Activated naive CD4-positive, alpha-beta T cell treated with anti-CD3 and anti-CD28 coated beads, Interleukin-2, amount 50 U/mL, for 24 hours (primary cell): Measurements from ENCODE around the gene COL13A1.
A peak's percentile ranks its signal among the peaks of the same experiment; 100 is the strongest.

Experiments
- H3K27ac Mint-ChIP-seq: one replicate; pipeline ENCODE4 v1.8.0; 2021; ENCODE audit warnings: mild to moderate bottlenecking, mixed read lengths
- H3K27me3 Mint-ChIP-seq: one replicate; pipeline ENCODE4 v1.8.0; 2021; ENCODE audit warnings: mixed read lengths
- H3K36me3 Mint-ChIP-seq: one replicate; pipeline ENCODE4 v1.8.0; 2021; ENCODE audit warnings: mixed read lengths
- H3K4me1 Mint-ChIP-seq: one replicate; pipeline ENCODE4 v1.8.0; 2021; ENCODE audit warnings: mixed read lengths
- H3K4me3 Mint-ChIP-seq: one replicate; pipeline ENCODE4 v1.8.0; 2021; ENCODE audit warnings: mild to moderate bottlenecking, mixed read lengths
- H3K9me3 Mint-ChIP-seq: one replicate; pipeline ENCODE4 v1.8.0; 2021; ENCODE audit warnings: mixed read lengths

COL13A1 gene

DNA sequence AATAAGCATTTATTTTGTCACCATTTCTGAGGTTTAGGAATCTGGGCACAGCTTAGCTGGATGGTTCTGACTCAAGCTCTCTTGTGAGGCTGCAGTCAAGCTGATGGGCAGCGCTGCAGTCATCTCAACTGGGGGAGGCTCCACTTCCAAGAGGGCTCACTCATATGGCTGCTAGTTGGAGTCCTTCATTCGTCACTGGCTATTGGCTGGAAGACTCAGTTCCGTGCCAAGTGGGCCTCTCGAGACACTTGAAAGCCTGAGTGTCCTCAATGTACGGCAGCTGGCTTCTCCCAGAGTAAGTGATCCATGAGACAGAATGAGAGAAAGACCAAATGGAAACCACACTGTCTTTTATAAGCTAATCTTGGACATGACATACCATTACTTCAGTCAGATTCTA is 21.6 kb upstream of the COL13A1 start:
- no peaks in the 10 kb centered on the region for H3K9me3 Mint-ChIP-seq
- H3K27me3 Mint-ChIP-seq: no peaks in the 10 kb centered on the region
- no peaks in the 10 kb centered on the region for H3K4me1 Mint-ChIP-seq
- H3K4me3 Mint-ChIP-seq: no peak overlapping the region
- H3K36me3 Mint-ChIP-seq: no peaks in the 10 kb centered on the region
- no peak overlapping the region for H3K27ac Mint-ChIP-seq

DNA sequence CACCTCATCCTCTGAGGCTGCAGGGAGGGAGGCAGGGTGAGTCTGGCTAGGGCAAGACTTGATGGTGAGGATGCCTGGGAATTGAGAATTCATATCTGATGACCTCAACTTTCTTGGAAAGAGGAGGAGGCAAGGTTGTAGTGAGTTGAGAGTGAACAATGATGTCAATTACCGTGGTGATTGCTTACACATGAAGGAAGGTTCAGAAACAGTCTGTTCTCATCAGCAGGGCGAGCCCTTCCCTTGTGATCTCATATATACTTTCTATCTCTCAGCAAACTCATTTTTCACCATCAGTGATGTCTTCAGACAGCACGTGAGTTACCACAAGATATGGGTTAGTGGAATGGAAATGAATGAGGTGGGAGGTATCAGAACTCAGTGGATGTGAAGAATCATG is 20.1 kb upstream of the COL13A1 start:
- H3K27me3 Mint-ChIP-seq: no peaks in the 10 kb centered on the region
- H3K9me3 Mint-ChIP-seq: no peaks in the 10 kb centered on the region
- H3K4me1 Mint-ChIP-seq: no peaks in the 10 kb centered on the region
- no peaks in the 10 kb centered on the region for H3K36me3 Mint-ChIP-seq
- H3K4me3 Mint-ChIP-seq: no peak overlapping the region
- H3K27ac Mint-ChIP-seq: no peak overlapping the region

DNA sequence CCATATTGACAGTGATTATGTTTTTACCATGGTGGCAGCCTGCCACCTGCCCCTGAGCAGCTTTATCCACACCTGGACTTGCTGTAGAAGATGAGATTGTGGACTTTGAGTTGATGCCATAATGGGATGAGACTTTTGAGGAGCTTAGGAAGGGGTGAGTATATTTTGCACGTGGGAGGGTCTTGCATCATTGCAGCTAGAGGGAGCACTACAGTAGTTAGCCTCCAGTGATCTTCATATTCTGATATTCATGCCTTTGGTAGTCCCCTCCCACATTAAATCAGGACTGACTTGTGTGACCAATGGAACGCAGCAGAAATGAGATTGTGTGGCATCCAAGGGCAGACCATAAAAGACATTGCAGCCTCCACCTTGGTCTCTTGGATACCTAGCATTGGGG is 18.2 kb upstream of the COL13A1 start:
- Mint-ChIP-seq H3K4me3 (no peak overlapping the region), H3K27ac (no peak overlapping the region), H3K4me1 (no peaks in the 10 kb centered on the region), H3K9me3 (no peaks in the 10 kb centered on the region), H3K36me3 (no peaks in the 10 kb centered on the region), H3K27me3 (no peaks in the 10 kb centered on the region)

DNA sequence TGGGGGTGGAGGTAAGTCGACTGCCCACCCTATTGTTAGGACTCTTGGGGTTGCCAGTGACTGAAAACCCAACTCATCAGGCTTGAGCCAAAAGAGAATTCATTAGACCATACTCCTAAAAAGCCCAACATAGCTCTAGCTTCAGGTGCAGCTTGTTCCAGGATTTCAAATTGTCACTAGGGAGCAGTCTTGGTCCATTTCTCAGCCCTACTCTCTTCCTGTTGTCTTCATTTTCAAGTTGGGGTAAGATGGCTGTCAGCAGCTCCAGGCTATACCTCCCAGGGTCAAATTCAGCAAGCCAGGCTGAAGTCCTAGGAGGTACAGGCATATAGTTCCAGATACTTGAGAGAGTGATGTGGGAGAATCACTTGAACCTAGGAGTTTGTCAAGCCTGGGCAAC is 14.9 kb upstream of the COL13A1 start:
- Mint-ChIP-seq H3K4me1 (no peaks in the 10 kb centered on the region), H3K9me3 (no peaks in the 10 kb centered on the region), H3K4me3 (no peak overlapping the region), H3K27ac (no peak overlapping the region), H3K36me3 (no peaks in the 10 kb centered on the region), H3K27me3 (no peaks in the 10 kb centered on the region)

DNA sequence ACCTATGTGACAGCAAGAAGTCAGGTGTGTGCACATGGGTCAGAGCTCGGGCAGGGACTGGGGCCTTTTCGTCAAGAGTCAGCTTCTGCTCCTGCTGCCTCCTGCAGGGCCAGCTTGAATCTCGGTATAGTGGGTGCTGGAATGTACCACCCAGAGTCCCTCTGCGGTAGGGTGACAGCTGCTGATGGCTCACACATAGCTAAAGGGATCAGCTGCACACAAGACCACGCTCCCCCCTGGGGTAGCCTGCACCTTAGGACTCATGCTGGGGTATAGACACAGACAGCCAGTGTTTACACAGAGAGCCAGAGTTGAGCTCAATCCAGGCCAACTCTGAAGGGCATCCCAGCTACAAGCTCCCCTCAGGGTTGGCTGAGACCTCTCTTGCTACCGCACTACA is 14.0 kb upstream of the COL13A1 start:
- no peaks in the 10 kb centered on the region for H3K36me3 Mint-ChIP-seq

DNA sequence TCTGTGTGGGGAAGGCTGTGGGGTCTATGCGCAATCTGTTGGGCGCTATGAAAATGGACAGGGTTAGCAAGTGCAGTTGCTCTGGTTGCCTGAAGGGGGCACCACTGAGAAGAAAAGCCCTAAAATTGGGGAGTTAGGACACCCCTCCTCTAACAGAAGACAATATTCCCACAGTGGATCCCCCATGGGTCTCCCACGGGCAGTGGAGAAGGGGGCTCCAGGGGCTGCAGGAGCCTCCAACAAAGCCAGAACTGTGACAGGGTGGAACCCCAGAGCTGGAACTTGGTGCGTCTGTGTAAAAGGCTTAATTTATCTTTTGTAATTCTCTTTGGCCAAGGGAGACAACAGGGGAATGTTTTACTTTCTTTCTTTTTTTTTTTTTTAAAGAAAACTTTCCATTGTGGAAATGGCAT is 12.5 kb upstream of the COL13A1 start:
- H3K36me3 Mint-ChIP-seq: no peaks in the 10 kb centered on the region

More for the DNA sequence above, 14.0 kb upstream of the COL13A1 start:
- Mint-ChIP-seq H3K4me3 (no peak overlapping the region), H3K27ac (no peak overlapping the region), H3K9me3 (no peaks in the 10 kb centered on the region), H3K27me3 (no peaks in the 10 kb centered on the region), H3K4me1 (no peaks in the 10 kb centered on the region)

DNA sequence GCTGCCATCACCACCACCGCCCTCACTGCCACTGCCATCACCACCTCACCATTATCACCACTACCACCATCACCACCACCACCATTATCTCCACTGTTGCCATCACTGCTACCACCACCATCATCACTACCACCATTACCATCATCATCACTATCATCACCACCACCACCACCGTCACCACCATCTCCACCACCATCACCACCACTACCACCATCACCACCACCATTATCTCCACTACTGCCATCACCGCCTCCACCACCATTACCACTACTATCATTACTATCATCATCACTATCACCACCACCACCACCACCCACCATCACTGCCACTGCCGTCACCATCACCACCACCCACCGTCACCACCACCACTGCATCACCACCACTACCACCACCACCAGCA is 9.9 kb upstream of the COL13A1 start:
- Mint-ChIP-seq H3K36me3 (no peaks in the 10 kb centered on the region), H3K27me3 (peaks cover 5% of the 10 kb centered on the region), H3K4me3 (no peak overlapping the region), H3K9me3 (no peaks in the 10 kb centered on the region), H3K27ac (no peak overlapping the region), H3K4me1 (no peaks in the 10 kb centered on the region)

More for the DNA sequence above, 12.5 kb upstream of the COL13A1 start:
- no peak overlapping the region for H3K27ac Mint-ChIP-seq
- no peaks in the 10 kb centered on the region for H3K4me1 Mint-ChIP-seq
- no peaks in the 10 kb centered on the region for H3K9me3 Mint-ChIP-seq
- no peak overlapping the region for H3K4me3 Mint-ChIP-seq
- H3K27me3 Mint-ChIP-seq: no peaks in the 10 kb centered on the region

DNA sequence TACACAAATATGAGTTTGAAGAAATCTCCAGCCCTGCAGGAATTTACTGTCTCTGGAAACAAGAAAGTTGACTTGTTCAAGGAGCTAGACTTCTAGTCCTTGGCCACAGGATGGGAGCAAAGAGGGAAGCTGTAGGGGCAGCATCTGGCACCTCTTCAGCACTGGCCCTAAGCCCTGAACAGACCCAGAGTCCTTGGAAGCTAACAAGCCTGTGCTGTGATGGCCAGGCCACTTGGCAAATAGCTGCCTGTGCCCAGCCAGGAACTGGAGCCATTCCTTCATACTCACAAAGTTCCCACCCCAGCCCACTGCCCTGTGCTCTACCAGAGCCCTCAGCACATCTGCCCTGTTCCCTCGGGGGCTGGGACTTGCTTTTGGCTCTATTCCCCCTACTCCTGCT is 9.4 kb upstream of the COL13A1 start:
- no peak overlapping the region for H3K27ac Mint-ChIP-seq
- H3K4me3 Mint-ChIP-seq: no peak overlapping the region
- H3K27me3 Mint-ChIP-seq: peaks cover 6% of the 10 kb centered on the region
- H3K36me3 Mint-ChIP-seq: no peaks in the 10 kb centered on the region
- H3K9me3 Mint-ChIP-seq: no peaks in the 10 kb centered on the region
- no peaks in the 10 kb centered on the region for H3K4me1 Mint-ChIP-seq

DNA sequence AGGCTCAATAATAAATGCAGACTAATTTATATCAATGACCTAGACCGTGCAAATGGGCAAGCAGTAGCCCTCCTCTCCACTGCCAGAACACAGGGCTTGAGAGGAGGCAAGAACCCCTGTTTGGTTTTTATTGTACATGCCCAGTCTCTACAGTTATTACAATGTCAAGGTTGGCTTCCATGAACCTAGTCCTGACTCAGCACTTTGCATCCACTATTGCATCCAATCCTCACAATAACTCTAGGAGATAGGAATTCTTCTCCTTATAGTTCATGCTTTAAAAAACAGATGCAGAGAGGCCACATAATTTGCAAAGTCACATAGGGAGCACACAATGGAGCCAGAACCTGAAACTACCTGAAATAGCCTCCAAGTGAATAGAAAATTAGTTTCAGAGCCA is 7.0 kb upstream of the COL13A1 start:
- Mint-ChIP-seq H3K4me1 (no peaks in the 10 kb centered on the region), H3K27me3 (peaks cover 16% of the 10 kb centered on the region), H3K4me3 (no peak overlapping the region), H3K27ac (no peak overlapping the region), H3K9me3 (no peaks in the 10 kb centered on the region), H3K36me3 (no peaks in the 10 kb centered on the region)

DNA sequence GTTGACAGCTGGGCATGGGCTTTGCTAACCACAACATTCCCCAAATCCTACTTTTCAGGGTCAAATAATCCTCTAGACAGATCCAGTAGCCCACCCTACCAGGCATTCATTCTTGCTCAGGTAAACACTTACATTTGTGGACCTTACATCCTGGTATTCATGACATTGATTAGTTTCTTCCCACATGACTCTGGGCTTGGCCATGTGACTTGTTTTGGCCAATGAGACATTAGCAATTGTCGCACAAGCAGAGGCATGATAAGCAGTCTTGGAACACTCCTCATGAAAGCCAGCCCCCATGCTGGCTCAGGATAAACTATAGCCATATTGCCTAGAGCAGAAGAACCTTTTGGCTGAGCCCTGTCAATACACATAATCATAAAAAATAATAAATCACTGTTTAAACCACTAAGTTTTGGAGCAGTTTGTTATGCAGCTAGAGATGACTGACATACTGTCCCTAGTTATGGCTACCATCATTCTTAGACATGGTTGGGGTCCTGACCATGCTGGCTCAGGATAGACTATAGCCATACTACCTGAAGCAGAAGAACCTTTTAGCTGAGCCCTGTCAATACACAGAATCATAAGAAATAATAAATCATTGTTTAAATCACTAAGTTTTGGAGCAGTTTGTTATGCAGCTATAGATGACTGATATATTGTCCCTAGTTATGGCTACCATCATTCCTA is 6.3 kb upstream of the COL13A1 start:
- H3K4me1 Mint-ChIP-seq: no peaks in the 10 kb centered on the region
- no peak overlapping the region for H3K4me3 Mint-ChIP-seq
- H3K27ac Mint-ChIP-seq: no peak overlapping the region
- H3K36me3 Mint-ChIP-seq: no peaks in the 10 kb centered on the region
- peaks cover 19% of the 10 kb centered on the region for H3K27me3 Mint-ChIP-seq
- no peaks in the 10 kb centered on the region for H3K9me3 Mint-ChIP-seq

DNA sequence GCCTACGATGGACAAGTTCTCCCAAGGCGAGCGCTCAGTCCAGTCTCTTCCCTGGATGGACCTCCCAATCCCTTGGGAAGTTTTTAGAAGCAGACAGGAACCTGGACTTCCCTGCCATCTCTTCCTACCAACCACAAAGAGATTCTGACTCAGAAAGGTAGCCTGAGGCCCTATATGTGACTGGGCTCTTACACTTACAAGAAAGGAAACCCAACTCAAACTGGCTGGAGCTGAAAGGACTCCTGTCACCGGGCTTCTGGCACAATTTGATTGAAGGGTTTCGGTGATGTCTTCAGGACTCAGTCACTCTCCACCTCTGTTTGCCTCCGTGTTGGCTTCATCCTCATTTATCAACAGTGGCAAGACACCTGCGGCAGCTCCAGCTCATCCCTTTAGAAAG is 3.7 kb upstream of the COL13A1 start:
- Mint-ChIP-seq H3K27ac (no peak overlapping the region), H3K36me3 (no peaks in the 10 kb centered on the region), H3K9me3 (no peaks in the 10 kb centered on the region), H3K4me1 (peaks cover 13% of the 10 kb centered on the region), H3K4me3 (no peak overlapping the region), H3K27me3 (peaks cover 33% of the 10 kb centered on the region)

DNA sequence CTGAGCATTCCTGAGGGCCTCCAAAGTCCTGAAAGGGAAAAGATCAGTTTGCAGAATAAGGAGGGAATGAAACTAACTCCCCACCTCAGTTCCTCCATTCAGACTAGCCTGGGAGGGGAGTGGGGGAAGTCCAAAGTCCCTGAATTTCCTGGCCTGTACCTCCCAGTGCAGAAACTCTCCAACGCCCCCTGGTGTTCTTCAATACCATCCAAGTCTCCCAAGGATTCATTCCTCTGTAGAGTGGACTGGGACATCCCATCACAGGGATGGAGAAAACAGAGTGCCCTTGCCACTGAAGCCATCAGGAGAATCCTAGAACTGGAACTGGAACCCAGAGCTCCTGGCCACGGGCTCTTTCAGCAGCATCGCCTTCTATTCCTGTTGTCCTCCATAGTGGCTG is 1.6 kb upstream of the COL13A1 start:
- Mint-ChIP-seq H3K27me3 (peaks cover 45% of the 10 kb centered on the region), H3K36me3 (no peaks in the 10 kb centered on the region), H3K4me3 (no peak overlapping the region), H3K27ac (no peak overlapping the region), H3K9me3 (no peaks in the 10 kb centered on the region), H3K4me1 (peaks cover 16% of the 10 kb centered on the region)

DNA sequence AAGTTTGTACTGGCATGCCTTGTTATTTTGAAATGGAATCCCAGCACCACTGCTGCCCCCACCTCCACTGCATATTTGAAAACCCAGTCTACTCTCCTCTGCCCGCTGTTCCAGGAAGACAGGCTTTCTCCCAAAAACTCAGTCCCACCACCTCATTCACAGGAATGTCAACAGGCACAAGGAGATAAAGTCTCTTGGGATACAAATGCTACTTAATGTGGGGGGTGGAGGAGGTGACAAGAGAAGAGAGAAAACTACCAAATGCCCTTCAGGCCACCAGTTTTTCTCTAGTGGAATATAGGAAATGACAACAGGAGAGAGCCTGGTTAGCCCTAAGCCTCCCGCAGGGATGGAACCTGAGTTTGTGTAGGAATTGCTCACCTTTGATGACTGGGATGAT is 1.0 kb upstream of the COL13A1 start:
- Mint-ChIP-seq H3K9me3 (no peaks in the 10 kb centered on the region), H3K4me1 (peaks cover 16% of the 10 kb centered on the region), H3K27ac (no peak overlapping the region), H3K4me3 (peak overlapping the region; percentile 51), H3K36me3 (no peaks in the 10 kb centered on the region), H3K27me3 (peaks cover 45% of the 10 kb centered on the region)

DNA sequence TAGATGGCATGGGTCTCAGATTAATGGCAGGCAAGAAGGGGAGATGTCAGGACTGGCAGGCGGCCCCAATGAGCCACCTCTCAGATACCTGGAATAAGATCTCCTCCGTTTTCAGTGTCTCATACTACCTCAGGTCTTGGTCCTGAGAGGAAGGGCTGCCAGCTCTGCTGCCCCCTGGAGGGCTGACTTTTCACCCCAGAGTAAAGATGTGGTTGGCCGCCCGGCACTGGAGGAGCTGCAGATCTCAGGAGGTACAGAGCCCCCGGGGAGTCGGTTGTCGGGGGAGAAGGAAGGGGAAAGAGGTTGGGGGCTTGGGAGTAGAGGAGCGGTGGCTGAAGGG is 642 bp upstream of the COL13A1 start:
- no peak overlapping the region for H3K27ac Mint-ChIP-seq
- peak overlapping the region; percentile 51 for H3K4me3 Mint-ChIP-seq
- H3K9me3 Mint-ChIP-seq: no peaks in the 10 kb centered on the region
- H3K36me3 Mint-ChIP-seq: no peaks in the 10 kb centered on the region
- peaks cover 16% of the 10 kb centered on the region for H3K4me1 Mint-ChIP-seq
- peaks cover 45% of the 10 kb centered on the region for H3K27me3 Mint-ChIP-seq

DNA sequence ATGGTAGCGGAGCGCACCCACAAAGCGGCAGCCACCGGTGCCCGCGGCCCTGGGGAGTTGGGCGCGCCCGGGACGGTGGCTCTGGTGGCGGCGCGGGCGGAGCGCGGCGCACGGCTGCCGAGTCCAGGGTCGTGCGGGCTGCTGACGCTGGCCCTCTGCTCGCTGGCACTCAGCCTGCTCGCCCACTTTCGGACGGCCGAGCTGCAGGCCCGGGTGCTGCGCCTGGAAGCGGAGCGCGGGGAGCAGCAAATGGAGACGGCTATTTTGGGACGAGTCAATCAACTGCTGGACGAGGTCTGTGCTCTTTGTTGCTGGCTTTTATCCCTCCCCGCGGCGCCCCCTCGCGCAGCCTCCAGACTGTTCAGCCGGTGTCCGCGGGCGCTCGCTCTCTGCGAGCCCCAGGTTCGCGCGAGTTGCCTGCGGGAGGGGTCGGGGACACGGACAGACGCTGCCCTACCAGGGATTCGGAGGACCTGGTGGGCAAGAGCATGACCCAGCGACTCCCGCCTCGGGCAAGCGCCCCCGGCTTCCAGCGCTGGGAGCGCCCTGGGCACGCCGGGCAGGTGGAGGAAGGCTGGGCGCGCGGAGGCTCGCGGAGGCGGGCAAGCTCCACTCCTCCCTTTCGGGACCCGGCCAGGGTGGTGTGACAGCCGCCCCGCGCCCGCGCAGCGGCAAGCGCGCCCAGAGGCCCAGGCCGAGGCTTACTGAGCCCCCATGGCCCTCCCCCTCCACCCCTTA is 887 bp downstream of the COL13A1 start:
- H3K4me1 Mint-ChIP-seq: peaks cover 16% of the 10 kb centered on the region
- H3K27me3 Mint-ChIP-seq: peaks cover 41% of the 10 kb centered on the region
- no peak overlapping the region for H3K4me3 Mint-ChIP-seq
- H3K27ac Mint-ChIP-seq: no peak overlapping the region
- no peaks in the 10 kb centered on the region for H3K9me3 Mint-ChIP-seq
- no peaks in the 10 kb centered on the region for H3K36me3 Mint-ChIP-seq

DNA sequence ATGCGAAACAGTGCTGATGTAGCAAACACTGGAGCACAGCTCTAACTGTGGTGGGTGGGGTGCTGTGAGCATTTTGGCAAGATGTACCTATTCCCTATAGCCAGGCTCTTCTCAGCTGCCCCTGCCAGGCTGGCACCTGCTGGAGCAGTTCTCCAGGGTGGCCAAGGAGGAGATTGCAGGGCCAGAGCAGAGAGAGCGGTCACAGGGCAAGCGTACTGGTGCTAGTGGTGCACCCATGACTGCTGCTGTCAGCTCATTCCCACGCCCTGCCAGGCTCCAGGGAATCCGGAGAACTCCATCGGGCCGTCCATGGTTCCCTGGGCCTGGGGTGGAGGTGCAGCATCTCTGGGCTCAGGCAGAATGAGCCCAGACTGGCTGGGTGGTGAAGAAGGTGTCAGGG is 2.1 kb downstream of the COL13A1 start:
- Mint-ChIP-seq H3K27ac (no peak overlapping the region), H3K4me1 (peaks cover 16% of the 10 kb centered on the region)

DNA sequence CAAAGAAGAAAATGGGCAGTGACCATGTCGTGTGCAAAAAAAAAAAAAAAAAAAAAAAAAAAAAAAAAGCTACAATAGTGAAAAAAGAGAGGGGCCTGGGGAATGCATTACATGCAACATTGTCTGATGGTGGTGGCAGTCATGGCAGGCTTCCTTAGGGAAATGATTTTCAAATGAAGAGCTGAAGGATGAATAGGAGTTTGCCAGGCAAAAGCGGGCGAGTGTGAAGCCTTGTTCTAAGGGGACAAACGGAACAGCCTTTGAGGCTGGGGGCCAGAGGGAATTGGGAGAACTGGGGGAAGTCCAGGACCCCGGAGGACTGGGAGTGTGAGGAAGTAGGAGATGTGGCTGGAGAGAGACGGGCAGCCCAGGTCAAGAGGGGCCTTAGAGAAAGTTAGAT is 3.1 kb downstream of the COL13A1 start:
- Mint-ChIP-seq H3K36me3 (no peaks in the 10 kb centered on the region), H3K27ac (no peak overlapping the region), H3K27me3 (peaks cover 31% of the 10 kb centered on the region), H3K4me3 (no peak overlapping the region), H3K4me1 (peaks cover 16% of the 10 kb centered on the region), H3K9me3 (no peaks in the 10 kb centered on the region)

More for the DNA sequence above, 2.1 kb downstream of the COL13A1 start:
- H3K36me3 Mint-ChIP-seq: no peaks in the 10 kb centered on the region
- H3K27me3 Mint-ChIP-seq: peaks cover 33% of the 10 kb centered on the region
- no peaks in the 10 kb centered on the region for H3K9me3 Mint-ChIP-seq
- H3K4me3 Mint-ChIP-seq: no peak overlapping the region
